ENCODE results near the gene CERK.

The CERK gene

DNA sequence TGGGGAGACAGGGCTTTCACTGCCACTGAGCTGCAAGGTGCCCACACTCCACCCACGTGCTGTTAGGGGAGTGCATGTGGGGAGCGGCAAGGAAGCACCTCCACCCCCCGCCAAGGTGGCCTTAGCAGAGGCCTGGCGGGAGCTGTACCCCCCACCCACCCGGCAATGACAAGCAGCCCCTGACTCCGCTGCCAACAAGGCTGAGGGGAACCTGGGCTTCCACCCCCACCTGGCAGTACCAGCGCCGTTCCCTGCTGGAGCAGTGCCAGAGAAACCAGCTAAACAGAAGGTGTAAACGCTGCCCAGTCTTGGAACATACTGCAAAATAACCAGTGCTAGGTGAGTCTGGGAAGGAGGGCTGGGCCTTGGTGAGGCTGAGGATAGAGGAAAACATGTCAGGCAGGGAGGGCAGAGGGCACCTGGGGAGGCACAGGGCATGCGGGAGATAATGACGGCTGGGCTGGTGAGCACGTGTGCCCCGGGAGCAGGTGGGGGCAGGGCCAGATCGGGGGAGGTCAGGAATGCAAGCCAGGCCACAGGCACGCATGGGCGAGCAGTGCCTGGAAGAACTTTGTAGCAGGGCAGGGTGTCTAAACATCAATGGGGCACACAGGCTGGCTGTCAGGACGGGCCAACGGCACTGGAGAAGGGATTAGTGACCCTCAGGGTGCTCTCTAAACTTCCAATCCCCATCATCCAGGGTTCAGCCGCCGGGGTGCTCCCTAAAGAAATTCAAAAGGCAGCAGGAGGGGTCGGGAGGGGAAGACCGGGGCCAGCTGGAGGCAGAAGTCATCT is 6.6 kb downstream of the CERK start:
- DNase-seq (ENCODE audit: low read depth in 3 of 3), result no peak

GRCh38 chr22:46730568-46731245 is 7.3 kb downstream of the CERK start:
- DNase-seq (ENCODE audit: low read depth in 3 of 3), result no peak

DNA sequence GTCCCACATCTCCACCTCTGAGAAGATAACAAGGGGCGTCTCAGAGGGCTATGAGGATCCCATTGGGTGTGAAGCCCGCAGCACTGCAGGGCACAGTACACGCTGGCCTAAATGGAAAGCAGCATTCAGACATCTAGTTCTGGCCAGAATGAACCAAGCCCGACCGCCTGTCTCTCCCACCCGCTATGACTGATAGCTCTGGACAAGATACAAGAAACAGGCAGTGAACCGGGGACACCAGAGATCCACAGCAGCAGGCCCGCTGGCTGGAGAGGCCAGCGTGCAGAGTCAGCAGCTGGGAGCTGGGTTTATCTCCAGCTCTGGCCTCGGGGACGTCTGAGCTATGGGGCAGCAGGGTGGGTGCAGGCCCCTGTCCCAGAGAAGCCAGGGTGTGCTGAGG is 9.6 kb downstream of the CERK start:
- no peak for DNase-seq (ENCODE audit: low read depth in 3 of 3)

GRCh38 chr22:46727813-46728364 is 10.2 kb downstream of the CERK start:
- no peak for DNase-seq (ENCODE audit: low read depth in 3 of 3)

- no peak for DNase-seq (ENCODE audit: low read depth in 3 of 3)
Measured at GRCh38 chr22:46726986-46727317, 11.1 kb downstream of the CERK start.

DNA sequence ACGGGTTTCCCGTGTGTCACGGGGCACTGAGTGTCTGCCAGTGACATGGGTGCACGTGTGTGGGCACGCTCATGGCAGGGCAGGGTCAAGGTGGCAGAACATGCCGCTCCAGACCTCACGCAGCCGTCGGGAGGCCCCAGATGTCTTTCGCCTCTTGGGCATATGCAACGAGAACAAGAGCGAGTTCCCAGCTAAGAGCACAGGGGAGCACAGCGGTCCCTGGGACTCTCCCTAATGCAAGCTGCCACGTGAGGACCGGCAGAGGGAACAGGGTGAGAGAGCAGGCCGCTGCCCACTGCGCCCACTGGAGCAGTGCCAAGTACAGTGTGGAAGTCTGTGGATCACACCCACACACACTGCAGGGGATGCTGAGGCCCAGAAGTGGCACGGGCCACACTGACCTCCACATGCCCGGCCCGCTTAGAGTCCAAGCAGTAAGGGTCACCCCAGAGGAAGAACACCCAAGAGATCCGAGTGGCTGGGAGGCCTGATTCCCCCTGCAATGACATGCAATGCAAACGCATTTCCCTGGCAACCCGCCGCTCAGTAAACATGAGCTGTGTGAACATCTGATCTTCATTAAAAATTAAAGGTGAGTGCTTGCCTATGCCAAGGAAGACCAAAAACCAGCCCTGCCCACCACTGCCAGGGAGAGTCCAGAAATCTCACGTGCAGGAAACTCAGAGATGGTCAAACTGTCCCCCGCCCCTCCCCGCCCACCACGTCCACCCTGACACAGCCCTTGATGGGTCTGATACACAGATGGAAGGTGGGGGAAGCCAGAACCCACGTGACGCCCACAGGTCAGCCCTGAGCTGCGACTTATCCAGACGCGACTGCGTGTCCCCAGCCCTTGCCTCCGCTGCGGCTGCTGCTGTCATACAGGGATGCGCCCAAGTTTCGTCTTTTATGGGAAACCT is 11.7 kb downstream of the CERK start:
- no peak for DNase-seq (ENCODE audit: low read depth in 3 of 3)

GRCh38 chr22:46725096-46725495 is 13.0 kb downstream of the CERK start:
- no peak for DNase-seq (ENCODE audit: low read depth in 3 of 3)

- DNase-seq (ENCODE audit: low read depth in 3 of 3), result no peak
Measured at GRCh38 chr22:46723882-46724281, 14.2 kb downstream of the CERK start.

- no peak for DNase-seq (ENCODE audit: low read depth in 3 of 3)
Measured at GRCh38 chr22:46721501-46722085, 16.5 kb downstream of the CERK start.

GRCh38 chr22:46719921-46720320 is 18.1 kb downstream of the CERK start:
- DNase-seq (ENCODE audit: low read depth in 3 of 3), result no peak

- no peak for DNase-seq (ENCODE audit: low read depth in 3 of 3)
Measured at GRCh38 chr22:46714550-46714949, 23.5 kb downstream of the CERK start.

DNA sequence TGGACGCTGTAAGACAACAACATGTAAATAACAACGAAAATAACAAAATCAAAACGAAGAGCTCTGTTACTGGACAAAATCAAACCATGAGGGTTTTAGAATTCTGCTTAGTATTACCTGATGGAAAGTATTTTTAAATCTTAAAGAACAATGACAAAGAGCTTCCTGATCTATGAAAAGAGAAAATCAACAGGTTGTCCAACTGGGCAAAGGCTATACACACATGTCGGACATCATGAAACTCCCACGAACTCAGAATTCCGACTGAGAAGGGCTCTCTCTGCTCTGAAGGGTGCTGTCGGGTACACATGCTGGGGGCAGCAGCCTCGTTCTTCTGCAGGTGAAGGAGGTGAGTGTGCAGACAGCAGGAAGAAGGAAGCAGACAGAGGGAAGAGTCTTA is 25.8 kb downstream of the CERK start:
- DNase-seq (ENCODE audit: low read depth in 3 of 3), result no peak

- no peak for DNase-seq (ENCODE audit: low read depth in 3 of 3)
Measured at GRCh38 chr22:46710806-46711205, 27.2 kb downstream of the CERK start.

- no peak for DNase-seq (ENCODE audit: low read depth in 3 of 3)
Measured at GRCh38 chr22:46708766-46709330, 29.2 kb downstream of the CERK start.

DNA sequence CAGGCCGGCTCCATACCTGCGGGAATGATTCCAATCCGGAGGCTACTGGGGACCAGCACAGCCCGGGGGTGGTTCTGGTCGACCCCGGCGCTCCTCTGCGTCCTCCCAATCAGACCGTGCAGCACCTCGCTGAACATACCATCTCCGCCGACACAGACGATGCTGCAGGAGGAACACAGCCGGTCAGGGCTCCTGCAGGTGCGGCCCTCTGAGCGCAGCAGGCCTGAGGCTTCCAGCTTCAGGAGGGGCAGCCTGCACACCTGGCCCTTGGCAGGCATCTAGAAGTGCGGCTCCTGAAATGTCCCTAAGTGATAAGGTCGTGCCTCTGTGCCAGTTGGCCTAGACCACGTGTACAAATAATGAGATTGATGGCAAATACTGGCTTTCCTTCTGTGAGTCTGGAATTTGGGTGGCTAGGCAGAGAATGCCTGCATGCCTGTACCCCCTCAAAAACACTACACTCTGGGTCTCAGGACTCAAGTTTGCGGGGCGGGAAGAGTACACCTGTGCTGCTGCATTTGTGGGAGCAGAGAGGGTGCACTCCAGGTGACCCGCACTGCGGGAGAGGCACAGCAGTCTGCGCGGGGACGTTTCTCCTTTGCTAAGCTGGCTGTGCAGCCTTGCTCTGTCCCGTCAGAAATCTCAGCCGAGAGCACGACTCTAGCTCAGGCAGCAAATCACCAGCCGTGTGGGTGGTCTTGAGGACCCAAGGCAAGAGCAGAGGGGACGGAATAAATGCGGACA is 30.1 kb downstream of the CERK start:
- DNase-seq (ENCODE audit: low read depth in 3 of 3), result no peak

GRCh38 chr22:46707305-46707704 is 30.7 kb downstream of the CERK start:
- DNase-seq (ENCODE audit: low read depth in 3 of 3), result no peak

GRCh38 chr22:46706060-46706459 is 32.0 kb downstream of the CERK start:
- DNase-seq (ENCODE audit: low read depth in 3 of 3), result no peak

DNA sequence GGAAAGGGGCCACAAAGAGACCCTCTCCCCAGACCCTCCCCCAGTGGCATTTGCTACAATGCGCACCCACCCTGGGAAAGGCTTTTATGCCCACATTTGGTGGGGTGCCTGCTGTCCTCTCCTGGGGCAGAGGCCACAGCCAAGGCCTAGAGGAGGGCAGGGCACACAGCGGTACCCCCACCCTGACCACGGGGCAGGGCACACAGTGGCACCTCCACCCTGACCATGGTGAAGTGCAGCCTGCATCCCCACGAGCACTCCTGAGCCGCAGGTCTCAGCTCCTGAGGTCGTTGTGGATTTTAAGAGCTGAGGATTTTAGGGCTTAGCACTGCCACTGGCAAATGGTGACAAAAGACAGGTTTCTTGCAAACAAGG is 34.1 kb downstream of the CERK start:
- DNase-seq (ENCODE audit: low read depth in 3 of 3), result no peak

DNA sequence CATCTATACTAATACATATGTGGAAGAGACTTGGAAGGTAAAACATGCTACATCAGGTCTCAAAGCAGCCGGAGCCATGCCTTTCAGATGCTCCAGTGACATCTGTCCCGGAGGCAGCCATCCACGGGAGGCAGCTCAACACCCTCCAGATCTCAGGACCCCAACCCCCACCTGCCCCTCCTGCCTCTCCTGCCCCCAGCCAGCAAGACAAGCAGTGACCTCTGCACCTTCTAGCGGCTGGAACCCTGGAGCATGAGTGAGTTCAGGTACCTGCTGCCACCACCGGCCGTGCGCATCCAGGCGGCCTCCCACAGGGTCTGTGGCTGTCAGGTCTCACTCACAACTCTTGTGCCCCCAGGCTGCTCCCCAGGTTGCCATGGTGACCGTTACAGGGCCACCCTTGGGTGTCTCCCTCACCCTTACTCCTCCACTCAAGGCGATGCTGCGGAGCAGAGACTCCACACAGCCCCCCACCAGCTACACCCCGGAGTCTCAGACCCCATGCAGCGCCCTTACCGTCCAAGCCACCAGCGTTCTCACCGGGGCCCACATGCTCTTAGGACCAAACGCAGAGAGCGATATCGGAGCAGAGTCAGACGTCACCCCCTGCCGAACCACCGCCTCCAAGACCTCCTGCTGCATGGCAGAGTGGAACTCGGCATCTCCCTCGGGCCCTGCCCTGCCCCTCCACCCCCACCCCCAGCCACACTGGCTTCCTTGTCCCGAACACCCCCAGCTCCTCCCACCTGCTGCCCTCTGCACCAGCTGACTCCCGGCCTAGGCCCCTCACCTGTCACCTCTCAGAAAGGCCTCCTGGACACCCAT is 34.7 kb downstream of the CERK start:
- DNase-seq (ENCODE audit: low read depth in 3 of 3), result no peak

- no peak for DNase-seq (ENCODE audit: low read depth in 3 of 3)
Measured at GRCh38 chr22:46701262-46701661, 36.8 kb downstream of the CERK start.

Data from stimulated activated CD4-positive, alpha-beta T cell treated with anti-CD3 and anti-CD28 coated beads, TNF-alpha, amount 100 ng/mL, for 48 hours (primary cell).